GM19025 (cell line): Measurements from ENCODE around the gene EXOC3L4.
"Not testable (repeated sequence)": the region's sequence is repeated elsewhere in the genome, so short reads cannot be mapped to it uniquely, and the experiment has no call there.

ENCODE experiments used
- ATAC-seq: cut with Tn5 transposase; IDR thresholded peaks from one replicate; pipeline ENCODE4 v1.9.1; 2021; ENCODE audit warnings: mild to moderate bottlenecking, low read depth, moderate library complexity; ENCODE audit not compliant: unreplicated experiment

The EXOC3L4 gene

GRCh38 chr14:103118018-103118662 is 23.6 kb downstream of the EXOC3L4 start:
- no peak for ATAC-seq

GRCh38 chr14:103118663-103119404 is 24.3 kb downstream of the EXOC3L4 start:
- no peak for ATAC-seq

DNA sequence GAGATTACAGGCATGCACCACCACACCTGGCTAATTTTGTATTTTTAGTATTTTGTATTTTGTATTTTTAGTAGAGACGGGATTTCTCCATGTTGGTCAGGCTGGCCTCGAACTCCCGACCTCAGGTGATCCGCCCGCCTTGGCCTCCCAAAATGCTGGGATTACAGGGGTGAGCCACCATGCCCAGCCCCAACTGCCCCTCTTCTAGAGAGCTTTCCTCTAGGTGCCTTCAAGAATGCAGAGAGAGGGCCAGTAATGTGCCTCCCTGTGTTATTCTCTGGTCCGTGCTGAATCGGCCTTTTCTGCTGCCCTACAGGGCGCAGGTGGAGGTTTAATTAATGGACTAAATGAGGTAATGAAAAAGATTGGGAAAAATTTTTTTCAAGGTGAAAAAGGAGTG is 25.0 kb downstream of the EXOC3L4 start:
- not testable (repeated sequence) for ATAC-seq

GRCh38 chr14:103121121-103121845 is 26.8 kb downstream of the EXOC3L4 start:
- no peak for ATAC-seq

- no peak for ATAC-seq
These were observed 27.5 kb downstream of the EXOC3L4 start for GRCh38 chr14:103121846-103122584.

DNA sequence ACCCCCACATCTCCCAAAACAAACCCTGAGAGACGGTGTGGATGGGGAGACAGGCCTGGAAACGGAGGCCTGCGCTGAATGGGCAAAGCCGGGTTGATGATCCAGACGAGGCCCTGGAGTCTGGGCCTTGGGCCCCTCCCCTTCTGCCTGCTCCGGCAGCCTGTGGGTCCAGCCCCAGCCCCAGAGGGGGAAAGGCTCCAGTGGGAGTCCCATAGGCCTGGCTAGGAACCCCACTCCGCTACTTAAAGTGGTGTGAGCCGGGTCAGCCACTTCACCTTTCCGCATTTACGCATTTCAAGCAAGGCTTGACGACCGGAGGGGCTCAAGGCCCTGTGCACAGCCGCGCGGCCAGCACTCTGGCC is 28.0 kb downstream of the EXOC3L4 start:
- no peak for ATAC-seq

- no peak for ATAC-seq
These were observed 28.6 kb downstream of the EXOC3L4 start, which contains the start of gene TNFAIP2 for GRCh38 chr14:103122947-103123633. Gene TNFAIP2 (plus strand): TSS chr14:103123461. CDS start chr14:103126458, 2,997 bp downstream.

DNA sequence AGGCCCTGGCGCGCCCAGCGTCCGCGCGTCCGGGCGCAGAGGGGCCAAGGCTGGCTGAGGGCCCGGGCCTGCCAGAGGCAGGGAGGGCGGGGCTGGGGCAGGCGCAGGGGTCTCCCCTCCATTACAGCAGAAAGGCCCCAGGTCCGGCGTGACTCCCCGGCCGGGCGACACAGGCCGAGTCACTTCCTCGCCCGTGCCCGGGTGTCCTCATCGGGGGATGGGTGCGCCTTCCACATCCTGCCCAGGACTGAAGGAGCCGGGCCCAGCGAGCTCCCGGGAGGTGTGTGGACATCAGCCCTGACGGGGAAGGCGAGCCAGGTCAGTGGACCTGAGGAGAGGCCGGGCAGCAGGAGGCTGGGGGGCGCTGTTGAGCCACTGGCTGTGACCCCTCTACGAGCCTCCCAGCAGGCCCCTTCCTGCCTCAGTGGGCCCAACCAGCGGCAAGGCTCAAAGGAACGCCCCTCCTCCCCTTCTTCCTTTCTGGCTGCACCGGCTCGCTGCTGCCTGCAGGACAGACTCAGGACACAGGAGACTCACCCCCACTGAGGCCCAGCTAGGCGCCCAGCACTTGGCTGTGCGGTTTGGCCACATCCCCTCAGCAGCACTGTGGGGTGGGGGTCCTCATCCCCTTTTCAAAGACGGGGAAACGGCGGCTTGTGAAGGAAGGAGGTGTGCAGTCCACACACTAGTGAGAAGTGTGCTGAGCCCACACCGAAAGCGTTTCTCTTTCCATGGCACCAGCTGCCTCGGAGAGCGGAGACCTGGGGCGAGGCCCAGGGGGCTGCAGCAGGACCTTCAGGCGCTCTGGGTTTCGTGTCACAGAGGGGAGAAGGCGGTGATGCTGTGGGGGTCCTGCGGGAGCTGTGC is 29.3 kb downstream of the EXOC3L4 start:
- ATAC-seq, result no peak

DNA sequence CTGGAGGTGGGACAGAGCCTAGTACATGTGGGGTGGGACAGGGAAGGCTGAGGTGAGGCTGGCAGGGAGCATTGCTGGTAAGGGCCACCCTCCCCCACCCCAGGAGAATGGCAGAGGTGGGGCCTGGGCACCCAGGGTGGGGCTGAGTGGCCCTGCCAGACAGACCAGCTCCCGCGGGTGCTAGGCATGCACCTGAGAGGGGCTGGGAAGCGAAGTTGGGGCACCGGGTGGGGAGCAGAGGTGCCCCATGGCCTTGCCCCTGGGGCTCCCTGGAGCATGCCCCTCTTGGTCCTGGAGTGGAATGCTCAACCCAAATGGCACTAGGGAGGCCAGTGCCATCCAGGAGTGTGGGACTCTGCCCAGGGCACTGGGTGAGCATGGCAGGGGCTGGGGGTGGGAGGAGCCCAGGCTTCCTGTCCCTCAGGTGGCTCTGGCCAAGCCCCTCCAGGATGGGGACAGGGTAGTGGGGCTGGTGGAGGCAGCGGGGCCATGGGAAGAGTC is 30.0 kb downstream of the EXOC3L4 start:
- ATAC-seq, result no peak

DNA sequence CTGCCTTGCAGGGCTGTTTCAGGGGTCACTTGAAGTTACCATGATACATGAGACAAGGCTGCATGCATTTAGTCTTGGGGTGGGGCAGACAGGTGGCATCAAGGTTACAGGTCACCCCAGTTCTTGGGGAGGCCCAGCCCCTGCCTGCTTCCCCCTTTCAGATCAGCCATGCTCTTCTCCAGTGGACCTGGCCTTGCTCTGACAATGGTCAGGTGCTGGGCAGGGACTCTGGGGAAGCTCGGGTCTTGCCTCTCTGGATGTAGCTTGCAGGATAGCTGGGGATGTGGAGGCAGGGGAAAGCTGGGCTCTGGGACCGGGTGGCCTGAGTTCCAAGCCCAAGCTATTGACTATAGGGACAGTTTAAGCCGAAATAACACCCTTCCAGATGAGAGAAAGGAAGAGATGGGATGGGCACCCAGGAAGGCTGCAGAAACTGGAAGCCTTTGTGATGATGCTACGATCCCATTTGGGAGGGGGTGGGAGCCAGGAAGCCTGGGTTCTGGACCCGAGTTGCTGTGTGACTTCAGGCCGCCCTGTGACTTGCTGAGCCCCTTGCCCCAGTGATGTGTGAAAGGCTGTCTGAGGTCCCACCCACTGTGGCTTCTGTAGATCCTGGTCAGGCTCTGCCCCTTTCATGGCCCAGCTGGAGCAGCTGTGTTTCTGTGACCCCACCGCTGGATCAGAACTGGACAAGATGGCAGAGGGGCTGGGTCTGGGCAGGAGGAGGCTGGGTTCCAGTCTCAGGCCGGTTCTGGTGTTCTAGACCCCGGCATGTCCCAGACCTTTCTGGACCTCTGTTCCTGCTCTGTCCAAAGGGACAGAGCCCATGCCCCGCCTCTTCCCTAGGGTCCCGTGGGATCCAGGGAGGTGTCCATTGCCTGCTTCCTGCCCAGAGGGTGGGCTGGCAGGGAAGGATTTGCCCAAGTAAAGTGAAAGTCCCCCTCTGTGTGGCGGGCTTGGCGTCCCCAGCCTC is 30.9 kb downstream of the EXOC3L4 start:
- no peak for ATAC-seq

DNA sequence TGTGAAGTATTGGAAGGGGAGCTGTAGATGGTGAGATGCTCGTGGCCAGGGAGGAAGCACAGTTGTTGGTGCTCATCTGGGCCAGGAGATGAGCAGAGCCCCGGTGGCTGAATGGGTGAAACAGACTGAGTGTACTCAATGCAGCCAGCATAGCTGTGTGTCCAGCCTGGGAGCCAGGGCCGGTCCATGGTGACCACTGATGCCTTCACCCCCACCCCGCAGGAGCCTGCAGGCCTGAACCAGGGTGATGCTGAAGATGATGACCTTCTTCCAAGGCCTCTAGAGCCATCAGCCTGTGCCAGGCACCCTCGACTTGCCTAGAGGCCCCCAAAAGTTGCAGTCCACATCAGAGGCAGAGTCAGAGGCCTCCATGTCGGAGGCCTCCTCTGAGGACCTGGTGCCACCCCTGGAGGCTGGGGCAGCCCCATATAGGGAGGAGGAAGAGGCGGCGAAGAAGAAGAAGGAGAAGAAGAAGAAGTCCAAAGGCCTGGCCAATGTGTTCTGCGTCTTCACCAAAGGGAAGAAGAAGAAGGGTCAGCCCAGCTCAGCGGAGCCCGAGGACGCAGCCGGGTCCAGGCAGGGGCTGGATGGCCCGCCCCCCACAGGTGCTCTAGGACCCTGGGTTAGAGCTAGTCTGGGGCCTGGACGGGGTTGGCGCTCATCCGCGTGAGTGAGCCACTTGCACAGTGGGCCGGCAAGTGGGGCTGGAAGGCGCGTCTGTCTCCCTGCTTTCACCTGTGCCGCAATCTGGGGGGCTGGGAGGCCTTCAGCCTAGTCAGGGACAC is 31.8 kb downstream of the EXOC3L4 start:
- no peak for ATAC-seq

DNA sequence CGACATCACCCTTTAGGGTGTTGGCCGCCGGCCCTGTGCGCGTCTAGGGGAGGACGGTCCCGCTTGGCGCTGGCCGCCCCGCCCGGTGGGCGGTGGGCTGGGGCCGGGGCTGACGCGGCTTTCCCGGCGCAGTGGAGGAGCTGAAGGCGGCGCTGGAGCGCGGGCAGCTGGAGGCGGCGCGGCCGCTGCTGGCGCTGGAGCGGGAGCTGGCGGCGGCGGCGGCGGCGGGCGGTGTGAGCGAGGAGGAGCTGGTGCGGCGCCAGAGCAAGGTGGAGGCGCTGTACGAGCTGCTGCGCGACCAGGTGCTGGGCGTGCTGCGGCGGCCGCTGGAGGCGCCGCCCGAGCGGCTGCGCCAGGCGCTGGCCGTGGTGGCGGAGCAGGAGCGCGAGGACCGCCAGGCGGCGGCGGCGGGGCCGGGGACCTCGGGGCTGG is 32.4 kb downstream of the EXOC3L4 start:
- no peak for ATAC-seq

DNA sequence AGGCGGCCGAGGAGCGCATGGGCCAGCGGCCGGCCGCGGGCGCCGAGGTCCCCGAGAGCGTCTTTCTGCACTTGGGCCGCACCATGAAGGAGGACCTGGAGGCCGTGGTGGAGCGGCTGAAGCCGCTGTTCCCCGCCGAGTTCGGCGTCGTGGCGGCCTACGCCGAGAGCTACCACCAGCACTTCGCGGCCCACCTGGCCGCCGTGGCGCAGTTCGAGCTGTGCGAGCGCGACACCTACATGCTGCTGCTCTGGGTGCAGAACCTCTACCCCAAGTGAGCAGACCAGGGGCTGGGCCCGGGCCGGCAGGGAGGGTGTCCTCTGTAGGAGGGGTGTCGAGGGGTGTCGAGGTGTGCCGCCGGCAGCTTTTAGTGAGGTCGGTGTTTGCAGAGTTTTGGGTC is 32.8 kb downstream of the EXOC3L4 start:
- no peak for ATAC-seq

DNA sequence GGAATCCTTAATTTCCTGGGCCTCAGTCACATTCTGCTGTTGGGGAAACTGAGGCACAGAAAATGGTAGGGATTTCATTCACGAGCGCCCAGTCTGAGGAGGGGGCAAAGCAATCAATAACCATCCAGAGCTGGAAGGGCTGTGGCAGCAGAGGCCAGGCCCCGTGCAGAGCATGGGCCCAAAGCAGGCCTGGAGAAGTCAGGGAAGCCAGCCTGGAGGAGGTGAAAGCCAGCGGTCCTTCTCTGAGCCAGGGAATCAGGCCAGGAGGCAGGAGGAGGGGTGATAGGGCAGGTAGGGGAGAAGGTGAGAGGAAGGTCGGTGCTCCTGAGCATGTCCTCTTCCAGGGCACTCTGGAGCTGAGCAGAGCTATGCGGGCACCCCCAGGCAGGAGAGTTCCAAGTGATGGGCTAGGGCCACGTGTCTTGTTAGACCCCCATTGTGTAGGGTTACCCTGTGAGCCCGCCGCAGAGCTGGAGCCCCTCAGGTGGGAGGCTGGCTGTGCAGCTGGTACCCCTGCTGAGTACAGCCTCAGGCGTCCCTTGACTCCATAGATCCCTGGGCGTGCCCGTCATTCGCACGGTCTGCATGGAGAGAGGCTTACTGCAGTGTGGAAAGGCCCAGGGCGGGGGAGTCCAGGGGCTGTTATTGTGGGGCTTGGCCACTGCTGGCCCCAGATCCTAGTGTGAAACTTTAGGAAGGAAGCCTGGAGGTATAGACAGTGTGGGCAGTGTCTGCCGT is 33.5 kb downstream of the EXOC3L4 start:
- ATAC-seq, result no peak

- no peak for ATAC-seq
These were observed 34.2 kb downstream of the EXOC3L4 start for GRCh38 chr14:103128631-103129300.
